ENCODE results near the gene FHOD3. TPM values are rescaled to one million over a fixed set of nuclear protein-coding genes. Genes with fewer than 3 reads are reported as not detected.

FHOD3 gene
- total RNA-seq, 4 donors from 2014 or later: 24.1 to 51.4 (median 33.8) TPM

DNA sequence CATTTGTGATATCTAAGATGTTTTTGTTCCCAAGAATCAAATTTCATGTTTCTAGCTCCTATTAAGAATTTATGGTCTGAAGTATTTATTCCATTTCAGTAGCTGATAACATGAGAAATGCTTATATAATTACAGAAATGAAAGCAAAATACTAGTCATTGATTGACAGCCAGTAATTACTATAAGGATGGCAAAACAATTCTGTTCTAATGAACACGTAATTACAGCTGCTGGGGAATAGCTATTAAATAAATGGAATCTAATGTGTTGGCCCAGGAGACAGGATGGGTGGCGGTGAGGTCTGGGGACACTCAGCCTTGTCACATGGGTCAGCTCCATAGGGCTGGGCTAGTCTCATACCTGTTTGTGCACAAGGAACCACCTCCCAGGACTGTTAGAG lies 263.5 kb downstream of the FHOD3 start:
- WGBS: 92% methylated on average over 2 of the region's 2 CpGs
- H3K27ac ChIP-seq (replicated peaks in 1 of 4): no peak overlapping the region
- H3K4me1 ChIP-seq: peaks cover 0 to 5% (median 2%) of the 10 kb centered on the region in 4 donors
- H3K4me3 ChIP-seq: no peak overlapping the region
- no peaks in the 10 kb centered on the region for H3K27me3 ChIP-seq
- no peak for DNase-seq (ENCODE audit: extremely low spot score)
- H3K9me3 ChIP-seq: no peaks in the 10 kb centered on the region
- intact Hi-C loops (cut with DNase I): no loop called here
- TF ChIP-seq POLR2AphosphoS5 (IDR thresholded peaks at IDR 0.05): no peak
- TF ChIP-seq, protein P1, sequence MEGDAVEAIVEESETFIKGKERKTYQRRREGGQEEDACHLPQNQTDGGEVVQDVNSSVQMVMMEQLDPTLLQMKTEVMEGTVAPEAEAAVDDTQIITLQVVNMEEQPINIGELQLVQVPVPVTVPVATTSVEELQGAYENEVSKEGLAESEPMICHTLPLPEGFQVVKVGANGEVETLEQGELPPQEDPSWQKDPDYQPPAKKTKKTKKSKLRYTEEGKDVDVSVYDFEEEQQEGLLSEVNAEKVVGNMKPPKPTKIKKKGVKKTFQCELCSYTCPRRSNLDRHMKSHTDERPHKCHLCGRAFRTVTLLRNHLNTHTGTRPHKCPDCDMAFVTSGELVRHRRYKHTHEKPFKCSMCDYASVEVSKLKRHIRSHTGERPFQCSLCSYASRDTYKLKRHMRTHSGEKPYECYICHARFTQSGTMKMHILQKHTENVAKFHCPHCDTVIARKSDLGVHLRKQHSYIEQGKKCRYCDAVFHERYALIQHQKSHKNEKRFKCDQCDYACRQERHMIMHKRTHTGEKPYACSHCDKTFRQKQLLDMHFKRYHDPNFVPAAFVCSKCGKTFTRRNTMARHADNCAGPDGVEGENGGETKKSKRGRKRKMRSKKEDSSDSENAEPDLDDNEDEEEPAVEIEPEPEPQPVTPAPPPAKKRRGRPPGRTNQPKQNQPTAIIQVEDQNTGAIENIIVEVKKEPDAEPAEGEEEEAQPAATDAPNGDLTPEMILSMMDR (IDR thresholded peaks at IDR 0.05): no peak
- no peak for TF ChIP-seq POLR2A (IDR thresholded peaks at IDR 0.05; ENCODE audit: low read depth)
- TF ChIP-seq EP300 (IDR thresholded peaks at IDR 0.05): no peak
- H3K36me3 ChIP-seq: no peaks in the 10 kb centered on the region

DNA sequence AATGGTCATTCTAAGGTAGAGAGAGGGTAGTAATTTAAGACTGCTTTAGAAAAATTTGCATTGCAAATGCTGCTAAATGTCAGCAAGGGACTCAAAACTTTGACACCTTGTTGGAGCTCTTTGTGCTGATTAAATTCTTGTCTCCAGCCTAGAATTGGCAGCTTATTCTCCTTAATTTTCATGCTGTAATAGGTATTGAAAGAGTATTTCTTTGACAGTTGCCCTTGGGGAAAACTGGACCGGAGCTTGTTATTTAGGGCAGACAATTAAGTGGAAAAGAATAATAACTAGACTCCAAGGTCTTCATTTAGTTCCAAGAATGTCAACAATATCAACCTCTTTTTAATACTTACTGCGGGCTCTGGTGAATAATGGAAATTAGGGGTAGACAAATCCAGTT lies 267.3 kb downstream of the FHOD3 start:
- WGBS: 51% methylated on average over 2 of the region's 2 CpGs
- Histone ChIP-seq H3K27ac (replicated peaks in 1 of 4) (no peak overlapping the region), H3K36me3 (no peaks in the 10 kb centered on the region), H3K27me3 (no peaks in the 10 kb centered on the region), H3K9me3 (no peaks in the 10 kb centered on the region), H3K4me1 (peaks cover 0 to 9% (median 5%) of the 10 kb centered on the region in 4 donors), H3K4me3 (no peak overlapping the region)
- TF ChIP-seq POLR2AphosphoS5 (IDR thresholded peaks at IDR 0.05): no peak
- TF ChIP-seq EP300 (IDR thresholded peaks at IDR 0.05): no peak
- TF ChIP-seq, protein P1 (IDR thresholded peaks at IDR 0.05): no peak
- TF ChIP-seq POLR2A (IDR thresholded peaks at IDR 0.05; ENCODE audit: low read depth): no peak
- intact Hi-C loops (cut with DNase I): no loop called here
- DNase-seq (ENCODE audit: extremely low spot score): no peak

DNA sequence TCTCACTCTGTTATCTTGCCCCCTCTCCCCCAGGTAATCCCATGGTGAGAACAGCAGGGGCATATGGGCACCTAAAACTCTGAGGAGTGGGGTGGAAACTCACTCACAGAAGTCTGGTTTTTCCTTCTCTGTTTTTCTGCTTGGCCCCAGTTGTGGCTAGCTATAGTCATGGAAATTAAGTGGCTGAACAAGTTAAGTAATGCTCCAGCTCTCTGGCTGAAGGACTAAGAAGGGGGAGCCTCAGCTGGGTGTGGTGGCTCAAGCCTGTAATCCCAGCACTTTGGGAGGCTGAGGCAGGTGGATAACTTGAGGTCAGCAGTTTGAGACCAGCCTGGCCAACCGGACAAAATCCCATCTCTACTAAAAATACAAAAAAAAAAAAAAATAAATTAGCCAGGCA lies 270.3 kb downstream of the FHOD3 start:
- H3K36me3 ChIP-seq: no peaks in the 10 kb centered on the region
- H3K9me3 ChIP-seq: no peaks in the 10 kb centered on the region
- H3K27me3 ChIP-seq: no peaks in the 10 kb centered on the region
- peak; percentile 39 for DNase-seq (ENCODE audit: extremely low spot score)
- intact Hi-C loops (cut with DNase I): no loop called here
- H3K27ac ChIP-seq (replicated peaks in 1 of 4): no peak overlapping the region
- no peak overlapping the region for H3K4me3 ChIP-seq
- TF ChIP-seq, protein P1 (IDR thresholded peaks at IDR 0.05): no peak
- TF ChIP-seq EP300 (IDR thresholded peaks at IDR 0.05): no peak
- TF ChIP-seq POLR2A (IDR thresholded peaks at IDR 0.05; ENCODE audit: low read depth): no peak
- TF ChIP-seq POLR2AphosphoS5 (IDR thresholded peaks at IDR 0.05): no peak
- peaks cover 4 to 14% (median 10%) of the 10 kb centered on the region in 4 donors for H3K4me1 ChIP-seq
- 73% methylated on average over 1 of the region's 1 CpG for WGBS

DNA sequence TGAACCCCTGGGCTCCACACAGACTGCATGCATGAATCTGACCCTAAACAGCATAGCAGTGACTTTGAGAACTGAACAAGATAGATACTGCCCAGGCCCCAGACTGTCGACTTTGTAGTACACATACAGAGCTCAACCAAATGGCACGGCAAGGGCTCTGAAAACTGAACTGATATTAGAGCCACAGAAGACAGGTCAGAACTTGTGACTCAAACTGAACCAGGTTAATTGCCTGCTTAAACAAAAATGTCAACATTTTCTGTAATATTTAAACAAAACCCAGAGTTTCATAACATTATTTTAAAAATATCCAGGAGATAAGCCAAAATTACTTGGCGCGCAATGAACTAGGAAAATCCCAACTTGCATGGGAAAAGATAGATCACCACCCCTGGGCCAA lies 271.0 kb downstream of the FHOD3 start:
- Histone ChIP-seq H3K4me1 (peaks cover 4 to 14% (median 10%) of the 10 kb centered on the region in 4 donors), H3K27me3 (no peaks in the 10 kb centered on the region), H3K27ac (replicated peaks in 1 of 4) (no peak overlapping the region), H3K36me3 (no peaks in the 10 kb centered on the region), H3K9me3 (no peaks in the 10 kb centered on the region), H3K4me3 (no peak overlapping the region)
- WGBS: 57% methylated on average over 4 of the region's 4 CpGs
- TF ChIP-seq POLR2AphosphoS5 (IDR thresholded peaks at IDR 0.05): no peak
- no peak for TF ChIP-seq EP300 (IDR thresholded peaks at IDR 0.05)
- no peak for TF ChIP-seq POLR2A (IDR thresholded peaks at IDR 0.05; ENCODE audit: low read depth)
- TF ChIP-seq, protein P1 (IDR thresholded peaks at IDR 0.05): no peak
- DNase-seq (ENCODE audit: extremely low spot score): no peak
- intact Hi-C loops (cut with DNase I): no loop called here

Measured in esophagus muscularis mucosa (tissue), 4 donors.